Loucy (cell line): Measurements from ENCODE around the gene ATXN7L1.

Source experiments
- H2AFZ ChIP-seq: fragments of 200-600 bp; sonication (generic); 2 replicates; pipeline ENCODE4 v1.6.0; 2016; ENCODE audit warnings: antibody characterized with exemption, mild to moderate bottlenecking, low read length, moderate library complexity
- H3F3A ChIP-seq: fragments of 200-600 bp; 2 replicates; pipeline ENCODE4 v1.6.0; 2016; ENCODE audit warnings: antibody characterized with exemption, low read depth, mild to moderate bottlenecking
- H3K27me3 ChIP-seq: fragments of 200-600 bp; sonication (generic); 2 replicates; pipeline ENCODE4 v1.6.1; 2014; ENCODE audit warnings: low read length, mild to moderate bottlenecking; ENCODE audit not compliant: insufficient read depth, poor library complexity, severe bottlenecking
- H3K36me3 ChIP-seq: fragments of 200-600 bp; sonication (generic); 2 replicates; pipeline ENCODE4 v1.6.1; 2016; ENCODE audit warnings: low read length; ENCODE audit not compliant: insufficient read depth
- H3K4me1 ChIP-seq: fragments of 200-600 bp; sonication (generic); 2 replicates; pipeline ENCODE4 v1.5.1; 2014; ENCODE audit warnings: low read length, mild to moderate bottlenecking; ENCODE audit not compliant: insufficient read depth, poor library complexity, severe bottlenecking
- H3K4me2 ChIP-seq: fragments of 200-600 bp; sonication (generic); 2 replicates; pipeline ENCODE4 v1.6.0; 2014; ENCODE audit warnings: antibody characterized with exemption, low read length, low read depth, mild to moderate bottlenecking; ENCODE audit not compliant: poor library complexity, severe bottlenecking
- H3K4me3 ChIP-seq: fragments of 200-600 bp; sonication (generic); 2 replicates; pipeline ENCODE4 v1.5.1; 2014; ENCODE audit warnings: low read length, mild to moderate bottlenecking, mixed read lengths; ENCODE audit not compliant: poor library complexity, severe bottlenecking
- H3K79me2 ChIP-seq: fragments of 200-600 bp; sonication (generic); 2 replicates; pipeline ENCODE4 v1.6.1; 2014; ENCODE audit warnings: low read length; ENCODE audit not compliant: insufficient read depth
- H3K9ac ChIP-seq: fragments of 200-600 bp; sonication (generic); 2 replicates; pipeline ENCODE4 v1.6.0; 2014; ENCODE audit warnings: mild to moderate bottlenecking, low read depth, low read length, moderate library complexity; ENCODE audit not compliant: poor library complexity, severe bottlenecking
- H3K9me2 ChIP-seq: fragments of 200-600 bp; sonication (generic); replicated peaks from 2 replicates; pipeline ENCODE4 v1.6.1; 2016; ENCODE audit warnings: low read depth, low read length, mixed read lengths
- H3K9me3 ChIP-seq: fragments of 200-600 bp; sonication (generic); 2 replicates; pipeline ENCODE4 v1.6.1; 2014; ENCODE audit warnings: mild to moderate bottlenecking, antibody characterized with exemption, low read length, low read depth; ENCODE audit not compliant: insufficient read depth
- H4K20me1 ChIP-seq: fragments of 200-600 bp; sonication (generic); 2 replicates; pipeline ENCODE4 v1.6.0; 2014; ENCODE audit warnings: antibody characterized with exemption, low read length, mild to moderate bottlenecking; ENCODE audit not compliant: insufficient read depth, poor library complexity, severe bottlenecking
- CTCF ChIP-seq: fragments of 200-600 bp; sonication (generic); conservative IDR thresholded peaks from 2 replicates; pipeline ENCODE4 v1.5.1; 2014; ENCODE audit warnings: mild to moderate bottlenecking, antibody characterized with exemption, low read length
- EZH2phosphoT487 ChIP-seq: fragments of 200-600 bp; IDR thresholded peaks from 2 replicates; pipeline ENCODE4 v1.6.1; 2018; ENCODE audit warnings: antibody characterized with exemption, mild to moderate bottlenecking, moderate library complexity, borderline replicate concordance

ATXN7L1 gene

GRCh38 chr7:105920766-105921165, 44.4 kb upstream of the ATXN7L1 start:
- no peak overlapping the region for H3K9ac ChIP-seq
- TF ChIP-seq EZH2phosphoT487 (no peak), CTCF (no peak)
- no peak overlapping the region for H2AFZ ChIP-seq
- H3K36me3 ChIP-seq = no peaks in the 10 kb centered on the region
- H3F3A ChIP-seq = no peaks in the 10 kb centered on the region
- H3K4me2 ChIP-seq = no peak overlapping the region
- H3K4me1 ChIP-seq = no peaks in the 10 kb centered on the region
- H3K4me3 ChIP-seq = no peak overlapping the region
- H3K79me2 ChIP-seq = no peaks in the 10 kb centered on the region
- H3K27me3 ChIP-seq = no peaks in the 10 kb centered on the region
- no peaks in the 10 kb centered on the region for H4K20me1 ChIP-seq
- H3K9me3 ChIP-seq = no peaks in the 10 kb centered on the region
- no peaks in the 10 kb centered on the region for H3K9me2 ChIP-seq

GRCh38 chr7:105917659-105918058, 41.3 kb upstream of the ATXN7L1 start:
- Histone ChIP-seq H4K20me1 (no peaks in the 10 kb centered on the region), H3K36me3 (no peaks in the 10 kb centered on the region), H3K27me3 (no peaks in the 10 kb centered on the region), H3K9me3 (no peaks in the 10 kb centered on the region), H3K4me2 (no peak overlapping the region), H3F3A (no peaks in the 10 kb centered on the region), H3K4me1 (no peaks in the 10 kb centered on the region), H2AFZ (no peak overlapping the region), H3K9me2 (no peaks in the 10 kb centered on the region), H3K9ac (no peak overlapping the region), H3K79me2 (no peaks in the 10 kb centered on the region), H3K4me3 (no peak overlapping the region)
- TF ChIP-seq CTCF (no peak), EZH2phosphoT487 (no peak)

GRCh38 chr7:105916603-105917002, 40.2 kb upstream of the ATXN7L1 start:
- H3K79me2 ChIP-seq = no peaks in the 10 kb centered on the region
- H3K36me3 ChIP-seq = no peaks in the 10 kb centered on the region
- H3K4me2 ChIP-seq = no peak overlapping the region
- TF ChIP-seq EZH2phosphoT487 (no peak), CTCF (no peak)
- no peaks in the 10 kb centered on the region for H3K27me3 ChIP-seq
- H3F3A ChIP-seq = no peaks in the 10 kb centered on the region
- no peaks in the 10 kb centered on the region for H3K4me1 ChIP-seq
- no peak overlapping the region for H3K9ac ChIP-seq
- no peaks in the 10 kb centered on the region for H3K9me3 ChIP-seq
- no peak overlapping the region for H2AFZ ChIP-seq
- no peak overlapping the region for H3K4me3 ChIP-seq
- H4K20me1 ChIP-seq = no peaks in the 10 kb centered on the region
- H3K9me2 ChIP-seq = no peaks in the 10 kb centered on the region
